Neural progenitor cell (in vitro differentiated cells): ENCODE measurements around the gene TTC3. TPM values are rescaled to one million over a fixed set of nuclear protein-coding genes. Genes with fewer than 3 reads are reported as not detected.
A peak's percentile ranks its signal among the peaks of the same experiment; 100 is the strongest.

ENCODE experiments used
- DNase-seq: peaks from one replicate; pipeline ENCODE4 v3.0.0-alpha.2; 2016; ENCODE audit warnings: low spot score
- H2AFZ ChIP-seq: fragments of 200-600 bp; sonication (generic); replicated peaks from 2 replicates; pipeline ENCODE4 v1.6.1; 2016; ENCODE audit warnings: antibody characterized with exemption
- H3F3A ChIP-seq: fragments of 200-600 bp; sonication (generic); 2 replicates; pipeline ENCODE4 v1.6.1; 2016; ENCODE audit warnings: antibody characterized with exemption, low read depth
- H3K27ac ChIP-seq: fragments of 200-600 bp; sonication (generic); 2 replicates; pipeline ENCODE4 v1.5.1; 2016; ENCODE audit warnings: mild to moderate bottlenecking
- H3K27me3 ChIP-seq: fragments of 200-600 bp; sonication (generic); 2 replicates; pipeline ENCODE4 v1.6.1; 2016; ENCODE audit warnings: mild to moderate bottlenecking, moderate library complexity
- H3K36me3 ChIP-seq: fragments of 200-600 bp; sonication (generic); 2 replicates; pipeline ENCODE4 v1.5.1; 2016
- H3K4me1 ChIP-seq: fragments of 200-600 bp; sonication (generic); 2 replicates; pipeline ENCODE4 v1.6.1; 2016; ENCODE audit warnings: mixed run types
- H3K4me2 ChIP-seq: fragments of 200-600 bp; sonication (generic); 2 replicates; pipeline ENCODE4 v1.6.1; 2016
- H3K4me3 ChIP-seq: fragments of 200-600 bp; sonication (generic); 2 replicates; pipeline ENCODE4 v1.5.1; 2016
- H3K79me2 ChIP-seq: fragments of 200-600 bp; sonication (generic); 2 replicates; pipeline ENCODE4 v1.6.1; 2016; ENCODE audit warnings: low read depth
- H3K9ac ChIP-seq: fragments of 200-600 bp; sonication (generic); 2 replicates; pipeline ENCODE4 v1.6.1; 2016
- H3K9me3 ChIP-seq: fragments of 200-600 bp; sonication (generic); 2 replicates; pipeline ENCODE4 v1.5.1; 2016; ENCODE audit warnings: low read depth
- H4K20me1 ChIP-seq: fragments of 200-600 bp; sonication (generic); 2 replicates; pipeline ENCODE4 v1.6.1; 2016; ENCODE audit warnings: low read depth
- H3K27ac Mint-ChIP-seq: 3 replicates; pipeline ENCODE4 v1.8.0; 2021; ENCODE audit warnings: mixed read lengths
- H3K27me3 Mint-ChIP-seq: 2 replicates; pipeline ENCODE4 v1.8.0; 2022; ENCODE audit warnings: low read depth, mild to moderate bottlenecking, inconsistent platforms, moderate library complexity, mixed read lengths; ENCODE audit not compliant: insufficient read depth
- H3K36me3 Mint-ChIP-seq: 3 replicates; pipeline ENCODE4 v1.8.0; 2021; ENCODE audit warnings: mixed read lengths
- H3K4me1 Mint-ChIP-seq: 3 replicates; pipeline ENCODE4 v1.8.0; 2021; ENCODE audit warnings: mixed read lengths
- H3K4me3 Mint-ChIP-seq: 3 replicates; pipeline ENCODE4 v1.8.0; 2021; ENCODE audit warnings: mild to moderate bottlenecking, moderate library complexity, mixed read lengths
- H3K9me3 Mint-ChIP-seq: 3 replicates; pipeline ENCODE4 v1.8.0; 2020; ENCODE audit warnings: mixed read lengths
- CTCF ChIP-seq: fragments of 200-600 bp; sonication (generic); IDR thresholded peaks from 2 replicates; pipeline ENCODE4 v1.5.1; 2017; ENCODE audit warnings: antibody characterized with exemption, mild to moderate bottlenecking
- EZH2 ChIP-seq: fragments of 200-600 bp; sonication (generic); IDR thresholded peaks from 2 replicates; pipeline ENCODE4 v1.6.1; 2017; ENCODE audit warnings: antibody characterized with exemption, mild to moderate bottlenecking, moderate library complexity
- EZH2phosphoT487 ChIP-seq: fragments of 200-600 bp; sonication (generic); IDR thresholded peaks from 2 replicates; pipeline ENCODE4 v1.6.1; 2017; ENCODE audit warnings: antibody characterized with exemption
- total RNA-seq: library from RNA; depleted of rRNA; stranded (reverse); fragments of >200 nt; gene quantifications from 2 replicates; pipeline ENCODE4 v1.2.3, GENCODE V29; 2015; ENCODE audit warnings: low replicate concordance

The TTC3 gene
- total RNA-seq, 1 donor from 2014 or later = 135 TPM

- H3K9me3 Mint-ChIP-seq = no peaks in the 10 kb centered on the region
- no peak overlapping the region for H2AFZ ChIP-seq
- H3K27ac ChIP-seq = no peak overlapping the region
- H3K27me3 Mint-ChIP-seq = no peaks in the 10 kb centered on the region
- H3K79me2 ChIP-seq = no peaks in the 10 kb centered on the region
- no peaks in the 10 kb centered on the region for H3F3A ChIP-seq
- no peak overlapping the region for H3K4me3 ChIP-seq
- H3K4me3 Mint-ChIP-seq = no peak overlapping the region
- H3K4me1 Mint-ChIP-seq = no peaks in the 10 kb centered on the region
- H3K9me3 ChIP-seq = no peaks in the 10 kb centered on the region
- H3K36me3 ChIP-seq = peaks cover 8% of the 10 kb centered on the region
- H3K9ac ChIP-seq = no peak overlapping the region
- H3K27ac Mint-ChIP-seq = peak overlapping the region; percentile 24
- H3K4me1 ChIP-seq = no peaks in the 10 kb centered on the region
- peaks cover 41% of the 10 kb centered on the region for H3K36me3 Mint-ChIP-seq
- H3K4me2 ChIP-seq = no peak overlapping the region
- no peaks in the 10 kb centered on the region for H4K20me1 ChIP-seq
- H3K27me3 ChIP-seq = no peaks in the 10 kb centered on the region
- TF ChIP-seq EZH2phosphoT487 (no peak), EZH2 (no peak)
- DNase-seq = no peak
Observed at GRCh38 chr21:37128076-37128475, 55.0 kb downstream of the TTC3 start.

DNA sequence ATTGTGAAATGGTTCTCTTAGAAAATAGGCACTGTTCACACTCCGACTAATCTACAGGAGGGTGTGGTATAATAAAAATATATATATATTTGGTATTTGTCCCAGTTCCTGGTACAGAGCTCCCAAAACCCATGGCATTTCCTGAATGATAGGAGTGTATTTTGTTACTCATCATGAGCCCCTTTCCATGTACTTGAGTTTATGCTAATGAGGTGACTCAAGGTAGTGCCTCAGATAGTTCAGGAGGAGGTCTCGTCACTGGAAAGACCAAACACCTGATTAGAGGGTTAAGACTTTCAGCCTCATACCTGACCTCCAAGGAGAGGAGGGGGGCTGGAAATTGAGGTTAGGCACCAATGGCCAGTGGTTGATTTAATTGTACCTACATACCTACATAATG, 57.9 kb downstream of the TTC3 start:
- no peak overlapping the region for H2AFZ ChIP-seq
- Mint-ChIP-seq H3K36me3 (peaks cover 58% of the 10 kb centered on the region), H3K9me3 (peaks cover 2% of the 10 kb centered on the region)

GRCh38 chr21:37136261-37136660, 63.2 kb downstream of the TTC3 start:
- H3K9me3 Mint-ChIP-seq = peaks cover 17% of the 10 kb centered on the region
- peaks cover 25% of the 10 kb centered on the region for H3K36me3 ChIP-seq
- peaks cover 26% of the 10 kb centered on the region for H3K4me1 ChIP-seq
- DNase-seq = no peak
- H3K36me3 Mint-ChIP-seq = peaks cover 60% of the 10 kb centered on the region
- no peaks in the 10 kb centered on the region for H3K27me3 ChIP-seq
- no peak overlapping the region for H3K9ac ChIP-seq
- H3F3A ChIP-seq = peaks cover 15% of the 10 kb centered on the region
- H3K27ac ChIP-seq = no peak overlapping the region
- no peaks in the 10 kb centered on the region for H3K27me3 Mint-ChIP-seq
- H2AFZ ChIP-seq = no peak overlapping the region
- H3K4me1 Mint-ChIP-seq = peaks cover 19% of the 10 kb centered on the region
- H3K9me3 ChIP-seq = no peaks in the 10 kb centered on the region
- H3K4me3 Mint-ChIP-seq = no peak overlapping the region
- no peak overlapping the region for H3K4me3 ChIP-seq
- H3K4me2 ChIP-seq = no peak overlapping the region
- no peak overlapping the region for H3K27ac Mint-ChIP-seq
- H3K79me2 ChIP-seq = no peaks in the 10 kb centered on the region
- no peaks in the 10 kb centered on the region for H4K20me1 ChIP-seq
- TF ChIP-seq EZH2 (no peak), EZH2phosphoT487 (no peak), CTCF (no peak)

More for the DNA sequence above, 57.9 kb downstream of the TTC3 start:
- no peaks in the 10 kb centered on the region for H3K9me3 ChIP-seq
- peaks cover 8% of the 10 kb centered on the region for H3K36me3 ChIP-seq
- no peaks in the 10 kb centered on the region for H3K27me3 Mint-ChIP-seq
- H3K4me2 ChIP-seq = no peak overlapping the region
- no peak overlapping the region for H3K4me3 Mint-ChIP-seq
- H3K4me1 Mint-ChIP-seq = no peaks in the 10 kb centered on the region
- no peak overlapping the region for H3K9ac ChIP-seq
- no peaks in the 10 kb centered on the region for H3K79me2 ChIP-seq
- no peaks in the 10 kb centered on the region for H3K27me3 ChIP-seq
- H4K20me1 ChIP-seq = no peaks in the 10 kb centered on the region
- no peak for DNase-seq
- H3K4me3 ChIP-seq = no peak overlapping the region
- H3K27ac ChIP-seq = no peak overlapping the region
- H3K4me1 ChIP-seq = no peaks in the 10 kb centered on the region
- H3F3A ChIP-seq = no peaks in the 10 kb centered on the region
- no peak for TF ChIP-seq EZH2phosphoT487
- TF ChIP-seq CTCF = no peak
- TF ChIP-seq EZH2 = no peak
- no peak overlapping the region for H3K27ac Mint-ChIP-seq

GRCh38 chr21:37136744-37137143, 63.7 kb downstream of the TTC3 start:
- Mint-ChIP-seq H3K4me1 (peaks cover 19% of the 10 kb centered on the region), H3K27me3 (no peaks in the 10 kb centered on the region), H3K27ac (no peak overlapping the region), H3K4me3 (no peak overlapping the region), H3K9me3 (peaks cover 17% of the 10 kb centered on the region), H3K36me3 (peaks cover 59% of the 10 kb centered on the region)
- H3K4me3 ChIP-seq = no peak overlapping the region
- no peaks in the 10 kb centered on the region for H3K27me3 ChIP-seq
- no peaks in the 10 kb centered on the region for H4K20me1 ChIP-seq
- no peak for DNase-seq
- H3K4me2 ChIP-seq = no peak overlapping the region
- H3K27ac ChIP-seq = no peak overlapping the region
- peaks cover 25% of the 10 kb centered on the region for H3K36me3 ChIP-seq
- H3K79me2 ChIP-seq = no peaks in the 10 kb centered on the region
- peaks cover 15% of the 10 kb centered on the region for H3F3A ChIP-seq
- peaks cover 26% of the 10 kb centered on the region for H3K4me1 ChIP-seq
- no peaks in the 10 kb centered on the region for H3K9me3 ChIP-seq
- H3K9ac ChIP-seq = no peak overlapping the region
- TF ChIP-seq EZH2phosphoT487 (no peak), EZH2 (no peak), CTCF (no peak)
- no peak overlapping the region for H2AFZ ChIP-seq
